OCI-LY7 (cell line): ENCODE results near the gene FMNL1. TPM values are rescaled to one million over a fixed set of nuclear protein-coding genes. Genes with fewer than 3 reads are reported as not detected.

Source experiments
- BruUV-seq: library from RNA; stranded (reverse); fragments of 400-500 nt; replicated peaks from 2 replicates; lab custom pipeline; 2021; lab: Mats Ljungman, UMichigan
- CTCF ChIA-PET: fragments of 300-600 bp; sonication (Branson Sonifier 250); formaldehyde crosslinking; loops from one replicate; lab custom pipeline; 2022; ENCODE audit warnings: antibody characterized with exemption; ENCODE audit not compliant: unreplicated experiment; lab: Charles Lee
- POLR2A ChIA-PET: fragments of 300-600 bp; sonication (Branson Sonifier 250); formaldehyde crosslinking; loops from one replicate; lab custom pipeline; 2022; ENCODE audit warnings: antibody characterized with exemption; lab: Charles Lee
- DNase-seq: peaks from one replicate; pipeline ENCODE4 v3.0.0-alpha.2; 2015; ENCODE audit warnings: low spot score
- H2AFZ ChIP-seq: fragments of 200-600 bp; sonication (generic), shearing (Covaris generic); 2 replicates; pipeline ENCODE4 v1.6.1; 2014; ENCODE audit warnings: mild to moderate bottlenecking, antibody characterized with exemption, low read length, moderate library complexity
- H3K27ac ChIP-seq: fragments of 200-600 bp; sonication (generic); 2 replicates; pipeline ENCODE4 v1.5.1; 2014; ENCODE audit warnings: mixed run types, low read depth, mild to moderate bottlenecking, moderate library complexity, low read length, inconsistent platforms; ENCODE audit not compliant: poor library complexity, severe bottlenecking
- H3K36me3 ChIP-seq: fragments of 200-600 bp; sonication (generic); 2 replicates; pipeline ENCODE4 v1.6.1; 2014; ENCODE audit warnings: mild to moderate bottlenecking, antibody characterized with exemption, low read length, moderate library complexity, mixed read lengths; ENCODE audit not compliant: insufficient read depth
- H3K4me1 ChIP-seq: fragments of 200-600 bp; sonication (generic); 2 replicates; pipeline ENCODE4 v1.5.1; 2014; ENCODE audit warnings: mild to moderate bottlenecking, low read length; ENCODE audit not compliant: insufficient read depth, poor library complexity, severe bottlenecking
- H3K4me2 ChIP-seq: fragments of 200-600 bp; sonication (generic); 2 replicates; pipeline ENCODE4 v1.6.1; 2014; ENCODE audit warnings: mild to moderate bottlenecking, low read length
- H3K4me3 ChIP-seq: fragments of 200-600 bp; sonication (generic); 2 replicates; pipeline ENCODE4 v1.5.1; 2014; ENCODE audit warnings: mild to moderate bottlenecking, low read depth, low read length; ENCODE audit not compliant: poor library complexity, severe bottlenecking
- H3K79me2 ChIP-seq: fragments of 200-600 bp; sonication (generic); 2 replicates; pipeline ENCODE4 v1.6.1; 2016; ENCODE audit warnings: low read depth, mild to moderate bottlenecking, low read length, moderate library complexity, mixed read lengths; ENCODE audit not compliant: insufficient read depth
- H3K9me2 ChIP-seq: fragments of 200-600 bp; sonication (generic); 2 replicates; pipeline ENCODE4 v1.6.1; 2016; ENCODE audit warnings: mild to moderate bottlenecking, low read length, mixed read lengths; ENCODE audit not compliant: insufficient read depth
- H3K9me3 ChIP-seq: fragments of 200-600 bp; sonication (generic); 2 replicates; pipeline ENCODE4 v1.6.1; 2014; ENCODE audit warnings: mild to moderate bottlenecking, mixed run types, low read length, mixed read lengths
- H4K20me1 ChIP-seq: fragments of 200-600 bp; sonication (generic); 2 replicates; pipeline ENCODE4 v1.6.1; 2014; ENCODE audit warnings: mild to moderate bottlenecking, antibody characterized with exemption, low read length, moderate library complexity, mixed read lengths; ENCODE audit not compliant: insufficient read depth
- CTCF ChIP-seq: fragments of 200-600 bp; sonication (generic); conservative IDR thresholded peaks from 2 replicates; pipeline ENCODE4 v1.5.1; 2014; ENCODE audit warnings: mild to moderate bottlenecking, antibody characterized with exemption, low read length, moderate library complexity, mixed read lengths
- EZH2phosphoT487 ChIP-seq: fragments of 200-600 bp; sonication (generic); IDR thresholded peaks from 2 replicates; pipeline ENCODE4 v1.6.1; 2018; ENCODE audit warnings: low read depth, borderline replicate concordance, mild to moderate bottlenecking, mixed run types, antibody characterized with exemption, low read length, moderate library complexity, mixed read lengths
- intact Hi-C: fragments of 100-400 bp; cut with micrococcal nuclease; formaldehyde crosslinking; loops from one replicate; pipeline ENCODE4 v1.10.0; 2022; ENCODE audit not compliant: unreplicated experiment
- total RNA-seq, 2 experiments: library from RNA; depleted of rRNA in 1 of 2; stranded (reverse); fragments of >200 nt in 1 of 2; shearing (Covaris generic) in 1 of 2; gene quantifications; 2 replicates each; pipeline ENCODE4 v1.2.3, GENCODE V29; 2014 to 2022

The FMNL1 gene
- total RNA-seq, 2 experiments from 2014 or later: 55.1 to 133 TPM

GRCh38 chr17:45296003-45296832 is 74.5 kb downstream of the FMNL1 start:
- CTCF ChIA-PET: interaction anchor here (1.5 kb wide), 1 partner anchor 15 kb away, joined by 3 read pairs; no protein-coding TSS in a partner anchor

GRCh38 chr17:45296833-45297124 is 75.1 kb downstream of the FMNL1 start:
- no peak for TF ChIP-seq EZH2phosphoT487
- TF ChIP-seq CTCF: no peak
- Histone ChIP-seq H3K9me2 (no peaks in the 10 kb centered on the region), H3K79me2 (peaks cover 75% of the 10 kb centered on the region), H4K20me1 (peaks cover 10% of the 10 kb centered on the region; the same call in 1 of the 2 replicates), H3K4me3 (no peak overlapping the region), H3K4me2 (peak overlapping the region; percentile 39; the same call in 1 of the 2 replicates), H3K36me3 (peaks cover 42% of the 10 kb centered on the region; the same call in 1 of the 2 replicates), H3K9me3 (no peaks in the 10 kb centered on the region), H2AFZ (no peak overlapping the region), H3K4me1 (peaks cover 64% of the 10 kb centered on the region), H3K27ac (peak overlapping the region; percentile 27)
- intact Hi-C loops: no loop called here
- POLR2A ChIA-PET: no interaction called here
- CTCF ChIA-PET: no interaction called here
- no peak for DNase-seq
- no TSS peak for BruUV-seq

More at GRCh38 chr17:45296003-45296832, 74.5 kb downstream of the FMNL1 start:
- H3K4me2 ChIP-seq: peak overlapping the region; percentile 39
- no TSS peak for BruUV-seq
- POLR2A ChIA-PET: no interaction called here
- H3K27ac ChIP-seq: peak overlapping the region; percentile 27
- H3K9me3 ChIP-seq: no peaks in the 10 kb centered on the region
- H2AFZ ChIP-seq: no peak overlapping the region
- peaks cover 10% of the 10 kb centered on the region; the same call in 1 of the 2 replicates for H4K20me1 ChIP-seq
- peaks cover 64% of the 10 kb centered on the region for H3K4me1 ChIP-seq
- H3K79me2 ChIP-seq: peaks cover 69% of the 10 kb centered on the region
- peaks cover 42% of the 10 kb centered on the region; the same call in 1 of the 2 replicates for H3K36me3 ChIP-seq
- TF ChIP-seq CTCF: no peak
- TF ChIP-seq EZH2phosphoT487: no peak
- H3K4me3 ChIP-seq: no peak overlapping the region
- no peaks in the 10 kb centered on the region for H3K9me2 ChIP-seq
- intact Hi-C loops: no loop called here
- DNase-seq: peak; percentile 72

Other genes starting within 250 kb of the FMNL1 start
- gene DCAKD, start 170.3 kb upstream of the FMNL1 start, total RNA-seq (2014; rRNA removed; shearing (Covaris generic)): 40.8 and 53.1 TPM in 2 replicates
- 45.6 and 48.9 TPM in 2 replicates for gene DCAKD, start 170.3 kb upstream of the FMNL1 start, total RNA-seq (2022)
- 65.7 and 82.3 TPM in 2 replicates for gene NMT1, start 160.6 kb upstream of the FMNL1 start, total RNA-seq (2014; rRNA removed; shearing (Covaris generic))
- gene NMT1, start 160.6 kb upstream of the FMNL1 start, total RNA-seq (2022): 126 and 134 TPM in 2 replicates
- 1.4 and 3.6 TPM in 2 replicates for gene PLCD3, start 89.4 kb upstream of the FMNL1 start, total RNA-seq (2014; rRNA removed; shearing (Covaris generic))
- gene PLCD3, start 89.4 kb upstream of the FMNL1 start, total RNA-seq (2022): 1.7 and 4.6 TPM in 2 replicates
- gene ACBD4, start 86.2 kb upstream of the FMNL1 start, total RNA-seq (2014; rRNA removed; shearing (Covaris generic)): 14.6 and 14.8 TPM in 2 replicates
- 22.2 and 24.0 TPM in 2 replicates for gene ACBD4, start 86.2 kb upstream of the FMNL1 start, total RNA-seq (2022)
- 12.1 and 13.9 TPM in 2 replicates for gene HEXIM1, start 73.4 kb upstream of the FMNL1 start, total RNA-seq (2014; rRNA removed; shearing (Covaris generic))
- 16.4 and 17.2 TPM in 2 replicates for gene HEXIM1, start 73.4 kb upstream of the FMNL1 start, total RNA-seq (2022)
- gene HEXIM2, start 60.0 kb upstream of the FMNL1 start, total RNA-seq (2014; rRNA removed; shearing (Covaris generic)): 8.6 and 9.3 TPM in 2 replicates
- gene HEXIM2, start 60.0 kb upstream of the FMNL1 start, total RNA-seq (2022): 9.7 and 11.1 TPM in 2 replicates
- 0.41 TPM in 1 of 2 replicates, not detected in the other for gene SPATA32, start 40.2 kb downstream of the FMNL1 start, total RNA-seq (2014; rRNA removed; shearing (Covaris generic))
- 0.18 TPM in 1 of 2 replicates, not detected in the other for gene SPATA32, start 40.2 kb downstream of the FMNL1 start, total RNA-seq (2022)
- gene MAP3K14, start 95.1 kb downstream of the FMNL1 start, total RNA-seq (2014; rRNA removed; shearing (Covaris generic)): 7.1 and 12.3 TPM in 2 replicates
- 21.2 and 22.8 TPM in 2 replicates for gene MAP3K14, start 95.1 kb downstream of the FMNL1 start, total RNA-seq (2022)
- gene ARHGAP27, start 211.0 kb downstream of the FMNL1 start, total RNA-seq (2014; rRNA removed; shearing (Covaris generic)): 55.5 and 66.1 TPM in 2 replicates
- gene ARHGAP27, start 211.0 kb downstream of the FMNL1 start, total RNA-seq (2022): 56.8 and 62.7 TPM in 2 replicates